Endothelial cell of umbilical vein (primary cell): ENCODE results near the gene KLHL26. TPM values are rescaled to one million over a fixed set of nuclear protein-coding genes. Genes with fewer than 3 reads are reported as not detected.

Source experiments
- BruUV-seq: library from RNA; stranded (reverse); fragments of 400-500 nt; replicated peaks from 2 replicates; lab custom pipeline; 2021; lab: Mats Ljungman, UMichigan
- CTCF ChIA-PET: fragments of 300-600, 350-600 bp; sonication (Branson Sonifier 250); formaldehyde crosslinking; loops from one replicate; lab custom pipeline; 2021; ENCODE audit warnings: antibody characterized with exemption, inconsistent platforms; lab: Charles Lee
- POLR2A ChIA-PET: fragments of 300-600, 350-600 bp; sonication (Branson Sonifier 250); formaldehyde crosslinking; loops from one replicate; lab custom pipeline; 2021; ENCODE audit warnings: antibody characterized with exemption, inconsistent platforms; lab: Charles Lee
- DNase-seq: peaks from one replicate; pipeline ENCODE4 v3.0.0-alpha.2; 2011; ENCODE audit warnings: low read depth, low spot score
- FAIRE-seq: peaks from 2 replicates; lab custom pipeline; 2011; peaks lifted over from hg19 to GRCh38; lab: Jason Lieb, UNC
- H2AFZ ChIP-seq: 2 replicates; pipeline ENCODE4 v1.6.0; 2012; ENCODE audit warnings: low read depth, low read length, control low read depth, inconsistent platforms
- H3K27ac ChIP-seq: 2 replicates; pipeline ENCODE4 v1.5.1; 2011; ENCODE audit warnings: low read depth, mild to moderate bottlenecking, control low read depth, low read length, moderate library complexity; ENCODE audit not compliant: insufficient read depth
- H3K27me3 ChIP-seq, 2 experiments: 2 replicates each; pipeline versions ENCODE4 v1.6.0 to v1.6.1; 2011; ENCODE audit warnings: low read length in 2 of 2, mixed read lengths in 1 of 2; ENCODE audit not compliant: control insufficient read depth in 2 of 2, insufficient read depth in 2 of 2
- H3K36me3 ChIP-seq, 2 experiments: 2 replicates in 1 of 2; 3 replicates in 1 of 2; pipeline ENCODE4 v1.5.1; 2011; ENCODE audit warnings: low read length in 2 of 2, mild to moderate bottlenecking in 1 of 2, moderate library complexity in 1 of 2; ENCODE audit not compliant: control insufficient read depth in 2 of 2, insufficient read depth in 2 of 2; ENCODE audit errors: extremely low read depth in 1 of 2
- H3K4me1 ChIP-seq: 3 replicates; pipeline ENCODE4 v1.5.1; 2011; ENCODE audit warnings: mild to moderate bottlenecking, low read length; ENCODE audit not compliant: control insufficient read depth, insufficient read depth; ENCODE audit errors: extremely low read depth
- H3K4me2 ChIP-seq: 2 replicates; pipeline ENCODE4 v1.6.1; 2011; ENCODE audit warnings: low read length, control low read depth, mixed read lengths; ENCODE audit not compliant: insufficient read depth
- H3K4me3 ChIP-seq, 3 experiments: fragments of 200-600 bp in 1 of 3; sonication (generic), shearing (Covaris generic) in 1 of 3; replicated peaks in 1 of 3; 2 replicates each; pipeline ENCODE4 v1.5.1; 2011 to 2016; ENCODE audit warnings: control low read depth in 3 of 3, low read length in 3 of 3, mild to moderate bottlenecking in 2 of 3, inconsistent platforms in 1 of 3, low read depth in 1 of 3, moderate library complexity in 1 of 3; ENCODE audit not compliant: insufficient read depth in 1 of 3
- H3K79me2 ChIP-seq: 2 replicates; pipeline ENCODE4 v1.6.0; 2012; ENCODE audit warnings: low read length, inconsistent platforms; ENCODE audit not compliant: control insufficient read depth, insufficient read depth
- H3K9ac ChIP-seq: replicated peaks from 2 replicates; pipeline ENCODE3; 2011; ENCODE audit warnings: low read length, control low read depth; ENCODE audit not compliant: insufficient read depth; ENCODE audit errors: extremely low read depth
- H3K9me1 ChIP-seq: replicated peaks from 3 replicates; pipeline ENCODE4 v1.6.0; 2011; ENCODE audit warnings: mild to moderate bottlenecking, low read length; ENCODE audit not compliant: control insufficient read depth, insufficient read depth; ENCODE audit errors: extremely low read depth
- H3K9me3 ChIP-seq: replicated peaks from 2 replicates; pipeline ENCODE4 v1.5.1; 2012; ENCODE audit warnings: low read length, inconsistent platforms; ENCODE audit not compliant: control insufficient read depth, insufficient read depth
- H4K20me1 ChIP-seq: replicated peaks from 2 replicates; pipeline ENCODE3; 2011; ENCODE audit warnings: mild to moderate bottlenecking, low read length; ENCODE audit not compliant: control insufficient read depth, insufficient read depth; ENCODE audit errors: extremely low read depth
- EZH2 ChIP-seq: IDR thresholded peaks from 2 replicates; pipeline ENCODE4 v1.6.1; 2012; ENCODE audit warnings: borderline replicate concordance, low read depth, mild to moderate bottlenecking, moderate library complexity, low read length, inconsistent platforms; ENCODE audit not compliant: severe bottlenecking
- FOS ChIP-seq: IDR thresholded peaks from 2 replicates; pipeline ENCODE4 v1.6.1; 2011; ENCODE audit warnings: mild to moderate bottlenecking, low read length, moderate library complexity, borderline replicate concordance; ENCODE audit not compliant: insufficient read depth
- GATA2 ChIP-seq: IDR thresholded peaks from 2 replicates; pipeline ENCODE4 v1.7.0; 2011; ENCODE audit warnings: low read depth, mild to moderate bottlenecking, moderate library complexity, mixed read lengths, low read length; ENCODE audit not compliant: insufficient read length, insufficient read depth
- JUN ChIP-seq: IDR thresholded peaks from 2 replicates; pipeline ENCODE4 v1.6.1; 2011; ENCODE audit warnings: borderline replicate concordance, low read depth; ENCODE audit not compliant: insufficient read length, insufficient read depth
- MYC ChIP-seq: IDR thresholded peaks from one replicate; pipeline ENCODE4 v1.6.1; 2011; ENCODE audit warnings: mild to moderate bottlenecking, low read depth, low read length
- POLR2A ChIP-seq: IDR thresholded peaks from 2 replicates; pipeline ENCODE4 v1.6.1; 2012; ENCODE audit warnings: low read depth, mild to moderate bottlenecking, control low read depth, low read length
- POLR2AphosphoS5 ChIP-seq: IDR thresholded peaks from 2 replicates; pipeline ENCODE4 v1.6.1; 2012; ENCODE audit warnings: low read depth, mild to moderate bottlenecking, control low read depth, low read length, moderate library complexity; ENCODE audit not compliant: insufficient read depth
- dilution Hi-C: fragments of 300-500 bp; cut with MboI; formaldehyde crosslinking; loops from one replicate; pipeline ENCODE4 v1.15.0; 2019; ENCODE audit warnings: low sequenced_read_pairs; ENCODE audit not compliant: extremely low pct_ligation_motif_present
- intact Hi-C: fragments of 100-400 bp; cut with micrococcal nuclease; formaldehyde crosslinking; loops from one replicate; pipeline ENCODE4 v1.10.0; 2022
- polyA plus RNA-seq, 4 experiments: library from polyadenylated mRNA; depleted of rRNA in 3 of 4; stranded (reverse) in 3 of 4; unstranded in 1 of 4; fragments of >200 nt; gene quantifications; 2 replicates each; pipeline versions ENCODE4 v1.2.1 to v1.2.3, GENCODE V29; 2011 to 2012; ENCODE audit warnings: missing spikeins in 1 of 4
- total RNA-seq: library from RNA; stranded (reverse); gene quantifications from 2 replicates; pipeline ENCODE4 v1.2.3, GENCODE V29; 2021
- TF ChIP-seq, protein P1 (sequence below), 2 donors: IDR thresholded peaks; 1 replicate in 1 of 2; 2 replicates in 1 of 2; pipeline ENCODE4 v1.5.1; 2011; ENCODE audit warnings: low read length in 2 of 2, mild to moderate bottlenecking in 2 of 2, moderate library complexity in 2 of 2, control low read depth in 1 of 2, inconsistent platforms in 1 of 2, low read depth in 1 of 2; ENCODE audit not compliant: insufficient read depth in 1 of 2; ENCODE audit errors: extremely low read depth in 1 of 2
- TF ChIP-seq, protein P2 (sequence below): IDR thresholded peaks from 2 replicates; pipeline ENCODE4 v1.6.1; 2011; ENCODE audit not compliant: insufficient read depth, insufficient read length

KLHL26 gene
- total and polyA plus RNA-seq, 2 donors (not counting 3 experiments of a cell fraction or from before 2014, with no cell fraction given), result 2.4 to 6.2 TPM

DNA sequence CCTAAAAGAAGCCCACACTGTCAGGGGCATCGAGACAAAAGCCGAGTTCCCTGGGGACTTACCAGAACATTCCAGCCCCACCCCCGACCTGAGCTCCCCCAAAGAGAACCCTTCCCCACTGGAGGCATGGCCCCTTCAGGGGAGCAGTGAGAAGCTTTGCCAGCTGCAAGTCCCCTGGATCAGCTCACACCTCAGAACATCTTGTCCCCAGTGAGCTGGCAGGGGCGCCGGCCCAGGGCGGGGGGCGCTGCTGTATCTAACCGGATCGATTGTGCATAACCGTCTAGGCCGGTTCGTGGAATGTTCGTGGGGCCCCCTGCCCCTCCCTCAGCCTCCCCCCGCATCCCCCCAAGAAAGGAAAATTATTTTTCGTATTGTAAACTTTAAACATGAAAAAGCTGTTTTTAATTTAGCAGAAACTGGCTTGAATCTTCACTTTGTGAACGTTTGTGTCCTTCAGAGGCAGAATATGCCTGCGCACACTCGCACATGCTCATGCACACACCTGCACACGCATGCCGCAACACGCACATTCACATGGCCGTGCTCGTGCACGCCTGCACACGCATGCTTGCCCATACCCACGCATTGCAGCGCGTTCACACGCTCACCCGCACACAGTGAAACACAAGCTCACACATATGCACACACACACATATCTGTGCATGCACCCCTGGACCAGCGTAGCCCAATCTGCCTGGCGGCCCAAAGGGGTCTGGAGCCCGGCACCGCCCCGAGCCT lies 34.6 kb downstream of the KLHL26 start:
- Histone ChIP-seq H3K36me3 (peaks cover 2 to 9% of the 10 kb centered on the region in 2 experiments), H3K4me2 (no peak overlapping the region), H3K79me2 (no peaks in the 10 kb centered on the region), H4K20me1 (no peaks in the 10 kb centered on the region), H3K9me1 (no peaks in the 10 kb centered on the region), H3K9ac (no peak overlapping the region), H2AFZ (no peak overlapping the region), H3K4me1 (peaks cover 3% of the 10 kb centered on the region), H3K27me3 (no peaks in the 10 kb centered on the region), H3K27ac (no peak overlapping the region), H3K4me3 (no peak overlapping the region), H3K9me3 (no peaks in the 10 kb centered on the region)
- no TSS peak for BruUV-seq
- POLR2A ChIA-PET, result no interaction called here
- TF ChIP-seq FOS (no peak), EZH2 (no peak), JUN (no peak), POLR2AphosphoS5 (no peak), GATA2 (no peak), POLR2A (no peak), MYC (no peak)
- TF ChIP-seq, protein P1, sequence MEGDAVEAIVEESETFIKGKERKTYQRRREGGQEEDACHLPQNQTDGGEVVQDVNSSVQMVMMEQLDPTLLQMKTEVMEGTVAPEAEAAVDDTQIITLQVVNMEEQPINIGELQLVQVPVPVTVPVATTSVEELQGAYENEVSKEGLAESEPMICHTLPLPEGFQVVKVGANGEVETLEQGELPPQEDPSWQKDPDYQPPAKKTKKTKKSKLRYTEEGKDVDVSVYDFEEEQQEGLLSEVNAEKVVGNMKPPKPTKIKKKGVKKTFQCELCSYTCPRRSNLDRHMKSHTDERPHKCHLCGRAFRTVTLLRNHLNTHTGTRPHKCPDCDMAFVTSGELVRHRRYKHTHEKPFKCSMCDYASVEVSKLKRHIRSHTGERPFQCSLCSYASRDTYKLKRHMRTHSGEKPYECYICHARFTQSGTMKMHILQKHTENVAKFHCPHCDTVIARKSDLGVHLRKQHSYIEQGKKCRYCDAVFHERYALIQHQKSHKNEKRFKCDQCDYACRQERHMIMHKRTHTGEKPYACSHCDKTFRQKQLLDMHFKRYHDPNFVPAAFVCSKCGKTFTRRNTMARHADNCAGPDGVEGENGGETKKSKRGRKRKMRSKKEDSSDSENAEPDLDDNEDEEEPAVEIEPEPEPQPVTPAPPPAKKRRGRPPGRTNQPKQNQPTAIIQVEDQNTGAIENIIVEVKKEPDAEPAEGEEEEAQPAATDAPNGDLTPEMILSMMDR (IDR thresholded peaks at IDR 0.05; ENCODE audit: extremely low read depth in 1 of 2, insufficient read depth in 1 of 2, low read depth in 1 of 2, low read length in 2 of 2), result no peak
- TF ChIP-seq, protein P2, sequence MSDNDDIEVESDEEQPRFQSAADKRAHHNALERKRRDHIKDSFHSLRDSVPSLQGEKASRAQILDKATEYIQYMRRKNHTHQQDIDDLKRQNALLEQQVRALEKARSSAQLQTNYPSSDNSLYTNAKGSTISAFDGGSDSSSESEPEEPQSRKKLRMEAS, result no peak
- dilution Hi-C loops, result no loop called here
- FAIRE-seq (no peak), DNase-seq (no peak)
- intact Hi-C loops, result no loop called here
- CTCF ChIA-PET, result interaction anchor here (0.9 to 2.4 kb wide), 9 partner anchors 10 to 218 kb away, joined by 3 to 18 read pairs (median 4); partner anchors contain the start of genes KXD1 and REX1BD
